Small intestine (tissue), 7 donors: ENCODE results near the gene GJC1. TPM values are rescaled to one million over a fixed set of nuclear protein-coding genes. Genes with fewer than 3 reads are reported as not detected.
A peak's percentile ranks its signal among the peaks of the same experiment; 100 is the strongest.

ENCODE experiments used
- DNase-seq, 2 donors: peaks; one replicate each; pipeline versions ENCODE4 v3.0.0 to v3.0.0-alpha.2; 2013
- FAIRE-seq: peaks from 2 replicates; lab custom pipeline; 2012; peaks lifted over from hg19 to GRCh38; lab: Jason Lieb, UNC
- H3K27ac ChIP-seq, 3 donors: one replicate each; pipeline ENCODE4 v1.5.1; 2013; ENCODE audit warnings: low read length in 2 of 3, mild to moderate bottlenecking in 2 of 3, control low read depth in 1 of 3, inconsistent platforms in 1 of 3, low read depth in 1 of 3, moderate library complexity in 1 of 3
- H3K27me3 ChIP-seq, 3 donors: one replicate each; pipeline ENCODE4 v1.6.1; 2013; ENCODE audit warnings: low read length in 3 of 3, inconsistent platforms in 1 of 3; ENCODE audit not compliant: control insufficient read depth in 3 of 3, insufficient read depth in 3 of 3
- H3K36me3 ChIP-seq, 3 donors: one replicate each; pipeline ENCODE4 v1.6.1; 2013; ENCODE audit warnings: low read length in 3 of 3, inconsistent platforms in 1 of 3, low read depth in 1 of 3, mild to moderate bottlenecking in 1 of 3, moderate library complexity in 1 of 3; ENCODE audit not compliant: control insufficient read depth in 3 of 3, insufficient read depth in 2 of 3
- H3K4me1 ChIP-seq, 3 donors: one replicate each; pipeline ENCODE4 v1.6.1; 2013; ENCODE audit warnings: low read length in 2 of 3, inconsistent platforms in 1 of 3, low read depth in 1 of 3, mild to moderate bottlenecking in 1 of 3, moderate library complexity in 1 of 3; ENCODE audit not compliant: control insufficient read depth in 3 of 3, insufficient read depth in 2 of 3
- H3K4me3 ChIP-seq, 3 donors: one replicate each; pipeline ENCODE4 v1.5.1; 2013; ENCODE audit warnings: low read length in 3 of 3, control low read depth in 1 of 3, inconsistent platforms in 1 of 3, low read depth in 1 of 3, mild to moderate bottlenecking in 1 of 3, moderate library complexity in 1 of 3
- H3K9me3 ChIP-seq, 2 donors: one replicate each; pipeline ENCODE4 v1.6.1; 2013; ENCODE audit warnings: low read depth in 1 of 2, low read length in 1 of 2; ENCODE audit not compliant: control insufficient read depth in 2 of 2, insufficient read depth in 1 of 2
- whole genome bisulfite sequencing, 3 donors: extraction: QIAGEN DNeasy Blood & Tissue Kit; methylation state at CpG; one replicate each; pipeline ENCODE4 v1.1.7; 2013; 5-methylcytosine and 5-hydroxymethylcytosine counted together
- polyA plus RNA-seq, 4 donors: library from polyadenylated mRNA; stranded (reverse) in 3 of 4; unstranded in 1 of 4; fragments of 200-250 nt in 3 of 4; fragments of 120-200 nt in 1 of 4; gene quantifications; one replicate each; pipeline versions ENCODE4 v1.2.1 to v1.2.3, GENCODE V29; 2013
- donor health status: healthy with polysubstance abuse.
- donor health status: control.
- donor health status: control.
- donor health status: Bipolar disorder and iron deficiency.
- donor health status: healthy.

Gene GJC1
- polyA plus RNA-seq, 4 donors: 3.2 to 4.7 TPM; not detected in 2

DNA sequence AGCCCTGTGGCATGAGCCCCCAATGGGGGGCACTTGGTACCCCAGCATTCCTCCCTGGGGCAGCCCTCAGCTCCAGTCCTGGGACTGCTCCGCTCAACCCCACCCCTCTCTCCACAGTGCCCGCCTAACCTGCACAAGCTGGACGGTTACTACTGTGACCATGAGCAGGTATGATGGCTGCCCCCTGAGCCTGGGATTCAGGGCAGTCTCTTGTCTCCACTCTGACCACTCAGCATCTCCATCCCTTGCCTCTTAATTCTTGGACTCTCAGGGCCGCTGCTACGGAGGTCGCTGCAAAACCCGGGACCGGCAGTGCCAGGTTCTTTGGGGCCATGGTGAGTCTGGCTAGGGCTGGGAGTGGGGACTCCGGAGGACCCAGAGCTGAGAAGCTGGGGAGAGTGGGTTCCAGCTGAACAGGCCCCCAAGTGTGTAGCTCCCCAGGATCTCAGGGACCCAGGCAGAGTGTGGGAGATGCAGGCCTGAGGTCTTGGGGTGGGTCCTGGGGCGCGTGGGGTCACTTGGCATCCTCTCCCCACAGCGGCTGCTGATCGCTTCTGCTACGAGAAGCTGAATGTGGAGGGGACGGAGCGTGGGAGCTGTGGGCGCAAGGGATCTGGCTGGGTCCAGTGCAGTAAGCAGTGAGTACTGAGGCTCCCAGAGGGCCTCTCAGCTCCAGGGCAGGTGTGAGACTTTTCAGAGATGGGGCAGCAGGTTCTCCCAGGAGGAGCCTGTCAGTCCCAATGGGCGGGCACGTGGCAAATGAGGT is 53.3 kb downstream of the GJC1 start:
- no peak overlapping the region for H3K27ac ChIP-seq
- 53 to 80% (median 59%) methylated on average over 19 of the region's 19 CpGs for WGBS, 3 donors

DNA sequence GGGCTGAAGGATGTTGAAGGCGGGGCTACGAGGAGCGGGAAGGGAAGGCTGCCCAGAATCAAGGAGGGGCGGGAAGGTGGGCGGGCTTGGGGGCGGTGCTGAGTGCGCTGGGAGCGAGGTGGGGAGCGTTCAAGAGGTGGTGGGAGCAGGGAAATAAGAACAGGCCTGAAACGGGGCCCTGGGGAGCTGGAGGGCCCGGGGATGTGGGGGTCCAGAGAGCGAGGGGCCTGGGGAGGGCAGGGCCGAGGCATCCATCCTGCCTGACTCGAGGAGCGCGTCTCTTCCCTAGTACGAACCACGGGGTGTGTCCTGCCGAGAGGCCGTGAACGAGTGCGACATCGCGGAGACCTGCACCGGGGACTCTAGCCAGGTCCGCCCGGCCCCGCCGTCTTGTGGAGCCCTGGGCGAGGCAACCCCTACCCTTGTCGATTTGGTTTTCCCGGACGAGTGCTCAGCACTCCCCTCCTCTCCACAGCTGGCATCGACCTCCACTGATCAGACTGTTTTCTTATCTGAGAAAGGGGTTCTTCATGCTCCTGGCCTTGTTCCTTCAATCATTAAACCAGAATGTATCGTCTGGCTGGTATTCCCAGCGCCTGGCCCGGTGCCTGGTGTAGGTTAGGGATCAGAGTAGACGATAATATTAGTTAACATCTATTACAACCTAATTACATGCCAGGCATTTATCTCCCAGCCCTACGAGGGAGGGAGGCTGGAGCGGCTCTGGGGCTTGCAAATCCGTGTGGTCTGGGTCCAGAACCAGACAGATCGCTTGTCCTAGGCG is 54.1 kb downstream of the GJC1 start:
- 3 to 8% (median 6%) methylated on average over 37 to 43 of the region's 43 CpGs for WGBS, 3 donors
- no peaks in the 10 kb centered on the region for H3K9me3 ChIP-seq
- FAIRE-seq (no peak), DNase-seq (peak; percentile 77 to 99)
- H3K27ac ChIP-seq: peak overlapping the region in 1 of 3 donors; percentile 28
- peaks cover 0 to 27% (median 0%) of the 10 kb centered on the region in 3 donors for H3K4me1 ChIP-seq
- peaks cover 0 to 20% (median 0%) of the 10 kb centered on the region in 3 donors for H3K27me3 ChIP-seq
- peak overlapping the region; percentile 20 to 51 (median 40) for H3K4me3 ChIP-seq
- H3K36me3 ChIP-seq: peaks cover 0 to 3% (median 0%) of the 10 kb centered on the region in 3 donors

More for the DNA sequence above, 53.3 kb downstream of the GJC1 start:
- FAIRE-seq (no peak), DNase-seq (no peak)
- H3K4me3 ChIP-seq: no peak overlapping the region
- H3K9me3 ChIP-seq: no peaks in the 10 kb centered on the region
- peaks cover 0 to 20% (median 0%) of the 10 kb centered on the region in 3 donors for H3K27me3 ChIP-seq
- H3K4me1 ChIP-seq: peaks cover 0 to 27% (median 0%) of the 10 kb centered on the region in 3 donors
- peaks cover 0 to 3% (median 0%) of the 10 kb centered on the region in 3 donors for H3K36me3 ChIP-seq

DNA sequence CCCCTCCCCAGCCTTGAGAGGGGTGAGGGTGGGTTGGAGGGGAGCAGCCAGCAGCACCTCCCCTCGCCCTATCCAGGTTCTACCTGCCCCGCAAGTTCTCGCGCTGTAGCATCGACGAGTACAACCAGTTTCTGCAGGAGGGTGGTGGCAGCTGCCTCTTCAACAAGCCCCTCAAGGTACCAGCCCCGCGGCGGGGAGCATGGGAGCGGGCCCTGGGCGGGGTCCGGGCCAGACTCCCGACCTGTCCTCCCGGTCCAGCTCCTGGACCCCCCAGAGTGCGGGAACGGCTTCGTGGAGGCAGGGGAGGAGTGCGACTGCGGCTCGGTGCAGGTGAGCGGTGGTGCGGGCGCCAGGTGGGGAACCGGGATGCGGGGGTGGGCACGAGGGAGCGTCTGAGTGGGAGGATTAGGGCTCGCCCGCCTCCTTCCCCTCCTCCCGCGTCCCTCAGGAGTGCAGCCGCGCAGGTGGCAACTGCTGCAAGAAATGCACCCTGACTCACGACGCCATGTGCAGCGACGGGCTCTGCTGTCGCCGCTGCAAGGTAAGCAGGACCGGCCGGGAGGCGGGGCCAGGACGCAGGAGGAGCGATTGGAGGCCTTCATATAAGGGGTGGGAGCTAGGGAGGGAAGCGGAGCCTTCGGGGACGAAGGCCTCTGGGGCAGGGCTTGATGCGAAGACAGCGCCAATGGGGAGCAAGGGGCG is 54.8 kb downstream of the GJC1 start:
- DNase-seq (peak in 1 of 2 donors; percentile 99), FAIRE-seq (no peak)
- Histone ChIP-seq H3K27ac (peak overlapping the region in 1 of 3 donors; percentile 6), H3K9me3 (no peaks in the 10 kb centered on the region), H3K4me3 (peak overlapping the region in 2 of 3 donors; percentile 13 to 53), H3K27me3 (peaks cover 0 to 20% (median 0%) of the 10 kb centered on the region in 3 donors), H3K36me3 (peaks cover 0 to 3% (median 0%) of the 10 kb centered on the region in 3 donors), H3K4me1 (peaks cover 0 to 27% (median 0%) of the 10 kb centered on the region in 3 donors)
- WGBS, 3 donors: 1% methylated on average over 46 to 50 of the region's 50 CpGs

DNA sequence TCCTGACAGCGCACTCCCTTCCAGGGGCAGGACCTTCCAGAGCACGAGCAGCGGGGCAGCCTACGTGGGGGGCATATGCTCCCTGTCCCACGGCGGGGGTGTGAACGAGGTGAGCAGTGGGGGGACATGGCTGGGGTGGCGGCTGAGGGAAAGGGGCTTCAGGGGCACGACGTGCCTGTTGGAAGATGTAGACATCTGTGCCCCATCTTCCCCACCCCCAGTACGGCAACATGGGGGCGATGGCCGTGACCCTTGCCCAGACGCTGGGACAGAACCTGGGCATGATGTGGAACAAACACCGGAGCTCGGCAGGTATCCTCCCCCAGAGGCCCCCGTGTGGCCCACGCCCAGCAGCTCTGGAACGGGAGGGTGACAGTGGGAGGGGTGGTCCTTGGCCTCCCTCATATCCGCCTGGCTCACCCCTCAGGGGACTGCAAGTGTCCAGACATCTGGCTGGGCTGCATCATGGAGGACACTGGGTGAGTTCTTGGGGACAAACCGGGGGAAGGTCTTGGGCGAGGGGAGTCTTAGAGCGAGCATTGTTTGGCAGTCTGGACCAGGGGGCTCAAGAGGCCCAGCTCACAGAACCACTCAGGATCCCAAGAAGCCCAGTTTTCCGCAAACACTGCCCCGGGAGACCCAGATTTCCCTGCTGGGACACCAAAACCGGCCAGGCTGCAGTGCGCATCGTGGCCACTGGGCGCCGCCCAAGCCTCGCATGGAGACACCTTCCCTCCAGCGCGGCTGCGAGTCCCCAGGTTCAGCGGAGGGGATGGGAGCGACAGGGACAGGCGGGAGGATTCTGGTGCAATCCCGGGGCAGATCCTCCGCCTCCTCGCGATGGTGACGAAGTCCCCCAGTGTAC is 55.6 kb downstream of the GJC1 start:
- H3K9me3 ChIP-seq: no peaks in the 10 kb centered on the region
- peaks cover 0 to 3% (median 0%) of the 10 kb centered on the region in 3 donors for H3K36me3 ChIP-seq
- H3K27me3 ChIP-seq: peaks cover 0 to 17% (median 0%) of the 10 kb centered on the region in 3 donors
- FAIRE-seq: no peak
- 10 to 24% (median 17%) methylated on average over 33 to 42 of the region's 42 CpGs for WGBS, 3 donors
- peaks cover 0 to 25% (median 0%) of the 10 kb centered on the region in 3 donors for H3K4me1 ChIP-seq
- DNase-seq: peak; percentile 81 to 88
- H3K27ac ChIP-seq: no peak overlapping the region
- peak overlapping the region in 2 of 3 donors; percentile 13 to 53 for H3K4me3 ChIP-seq

DNA sequence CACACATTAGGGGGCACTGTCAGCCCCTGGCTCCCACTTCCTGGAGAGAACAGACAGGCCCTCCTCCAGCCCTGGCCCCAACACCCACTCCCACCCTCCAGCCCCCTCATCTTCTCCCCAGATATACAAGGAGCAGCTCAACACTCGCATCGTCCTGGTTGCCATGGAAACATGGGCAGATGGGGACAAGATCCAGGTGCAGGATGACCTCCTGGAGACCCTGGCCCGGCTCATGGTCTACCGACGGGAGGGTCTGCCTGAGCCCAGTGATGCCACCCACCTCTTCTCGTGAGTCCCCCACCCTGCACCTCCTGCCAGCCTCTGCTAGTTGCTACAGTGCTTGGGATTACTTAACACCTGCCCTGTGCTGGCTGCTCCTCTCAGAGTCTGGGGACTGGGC is 56.9 kb downstream of the GJC1 start:
- WGBS, 3 donors: 39 to 53% (median 51%) methylated on average over 6 of the region's 6 CpGs
- H3K36me3 ChIP-seq: no peaks in the 10 kb centered on the region
- H3K27me3 ChIP-seq: peaks cover 0 to 14% (median 0%) of the 10 kb centered on the region in 3 donors
- no peaks in the 10 kb centered on the region for H3K9me3 ChIP-seq
- peaks cover 0 to 17% (median 0%) of the 10 kb centered on the region in 3 donors for H3K4me1 ChIP-seq
- FAIRE-seq (no peak), DNase-seq (no peak)
- no peak overlapping the region for H3K27ac ChIP-seq
- H3K4me3 ChIP-seq: no peak overlapping the region

DNA sequence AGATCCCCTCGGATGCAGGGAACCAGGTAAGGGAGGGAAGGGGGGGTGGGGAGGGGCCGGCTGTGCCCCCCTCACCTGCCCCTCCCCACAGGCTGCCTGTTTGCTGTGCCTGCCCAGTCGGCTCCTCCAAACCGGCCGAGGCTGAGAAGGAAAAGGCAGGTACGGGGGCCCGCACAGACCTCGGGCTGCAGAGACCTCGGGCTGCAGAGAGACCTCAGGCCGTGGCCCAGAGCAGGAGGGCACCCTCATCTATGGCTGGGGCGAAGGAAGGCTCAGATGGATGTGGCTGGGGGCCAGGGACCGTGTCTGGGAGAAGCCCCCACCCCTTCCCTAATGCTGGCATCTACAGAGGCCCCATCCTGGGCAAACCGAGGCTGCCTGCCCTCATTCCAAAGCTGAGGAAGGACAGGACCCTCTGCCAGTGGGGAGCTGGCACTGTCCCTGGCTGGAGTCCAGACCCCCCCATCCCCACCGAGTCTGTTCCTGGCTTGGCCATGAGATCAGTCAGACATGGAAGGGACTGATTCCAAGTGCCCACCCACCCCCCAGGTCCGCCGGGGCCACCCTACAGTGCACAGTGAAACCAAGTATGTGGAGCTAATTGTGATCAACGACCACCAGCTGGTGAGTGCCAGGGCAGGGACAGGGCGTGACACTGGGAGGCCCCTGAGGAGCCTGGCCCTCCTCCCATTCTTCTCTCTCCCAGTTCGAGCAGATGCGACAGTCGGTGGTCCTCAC is 57.6 kb downstream of the GJC1 start:
- no peak for FAIRE-seq
- WGBS, 3 donors: 51 to 62% (median 52%) methylated on average over 19 to 21 of the region's 21 CpGs
- no peaks in the 10 kb centered on the region for H3K36me3 ChIP-seq
- peaks cover 0 to 17% (median 0%) of the 10 kb centered on the region in 3 donors for H3K27me3 ChIP-seq
- DNase-seq: no peak
- peaks cover 0 to 17% (median 0%) of the 10 kb centered on the region in 3 donors for H3K4me1 ChIP-seq
- no peak overlapping the region for H3K27ac ChIP-seq
- H3K9me3 ChIP-seq: no peaks in the 10 kb centered on the region
- no peak overlapping the region for H3K4me3 ChIP-seq
